Epithelial cell of proximal tubule (primary cell): ENCODE measurements around the gene USP22. TPM values are rescaled to one million over a fixed set of nuclear protein-coding genes. Genes with fewer than 3 reads are reported as not detected.
A peak's percentile ranks its signal among the peaks of the same experiment; 100 is the strongest.

Source experiments
- DNase-seq: peaks from one replicate; pipeline ENCODE4 v3.0.0-alpha.2; 2011; ENCODE audit warnings: low read depth
- H3K4me3 ChIP-seq: 2 replicates; pipeline ENCODE4 v1.5.1; 2011; ENCODE audit warnings: low read depth, mild to moderate bottlenecking, low read length
- CTCF ChIP-seq: conservative IDR thresholded peaks from 2 replicates; pipeline ENCODE4 v1.5.1; 2012; ENCODE audit warnings: low read depth, mild to moderate bottlenecking, low read length
- total RNA-seq: library from RNA; depleted of rRNA; stranded (reverse); fragments of >200 nt; gene quantifications from 2 replicates; pipeline ENCODE4 v1.2.3, GENCODE V29; 2015

USP22 gene
- total RNA-seq, 1 donor from 2014 or later, result 158 TPM

GRCh38 chr17:20995873-20996723 lies 46.7 kb downstream of the USP22 start:
- no peak overlapping the region for H3K4me3 ChIP-seq
- TF ChIP-seq CTCF, result no peak
- DNase-seq, result no peak

GRCh38 chr17:20995164-20995872 lies 47.5 kb downstream of the USP22 start:
- TF ChIP-seq CTCF, result no peak
- no peak for DNase-seq
- H3K4me3 ChIP-seq, result no peak overlapping the region

GRCh38 chr17:20994779-20995149 lies 48.0 kb downstream of the USP22 start:
- DNase-seq, result no peak
- no peak for TF ChIP-seq CTCF

GRCh38 chr17:20993863-20994778 lies 48.7 kb downstream of the USP22 start:
- H3K4me3 ChIP-seq, result no peak overlapping the region
- DNase-seq, result no peak
- no peak for TF ChIP-seq CTCF

More at GRCh38 chr17:20994779-20995149, 48.0 kb downstream of the USP22 start:
- no peak overlapping the region for H3K4me3 ChIP-seq

GRCh38 chr17:20992987-20993862 lies 49.6 kb downstream of the USP22 start:
- H3K4me3 ChIP-seq, result no peak overlapping the region
- no peak for DNase-seq

More at GRCh38 chr17:20992987-20993862, 49.6 kb downstream of the USP22 start:
- peak; percentile 98 for TF ChIP-seq CTCF
